ENCODE measurements around the gene MYBPC2.

The MYBPC2 gene

GRCh38 chr19:50412419-50412818, 20.3 kb upstream of the MYBPC2 start:
- DNase-seq: no peak

- DNase-seq: no peak
Measured at GRCh38 chr19:50413096-50413495, 19.6 kb upstream of the MYBPC2 start.

- no peak for DNase-seq
Measured at GRCh38 chr19:50413531-50413930, 19.2 kb upstream of the MYBPC2 start.

- DNase-seq: peak; percentile 27
Measured at GRCh38 chr19:50414864-50415660, 17.6 kb upstream of the MYBPC2 start.

- DNase-seq: peak; percentile 36
Measured at GRCh38 chr19:50415661-50416033, 17.0 kb upstream of the MYBPC2 start.

GRCh38 chr19:50416034-50416977, 16.4 kb upstream of the MYBPC2 start:
- no peak for DNase-seq

- no peak for DNase-seq
Measured at GRCh38 chr19:50417111-50418081, 15.3 kb upstream of the MYBPC2 start.

GRCh38 chr19:50418176-50419021, 14.3 kb upstream of the MYBPC2 start, which contains the start of gene SPIB:
Gene SPIB (plus strand): TSS chr19:50418938. CDS start chr19:50418963, 25 bp downstream.
- DNase-seq: no peak

- DNase-seq: no peak
Measured at GRCh38 chr19:50419022-50419579, 13.6 kb upstream of the MYBPC2 start.

GRCh38 chr19:50419580-50420035, 13.1 kb upstream of the MYBPC2 start:
- no peak for DNase-seq

GRCh38 chr19:50420127-50420526, 12.6 kb upstream of the MYBPC2 start:
- DNase-seq: no peak

- no peak for DNase-seq
Measured at GRCh38 chr19:50420808-50421207, 11.9 kb upstream of the MYBPC2 start.

- no peak for DNase-seq
Measured at GRCh38 chr19:50422397-50423278, 10.1 kb upstream of the MYBPC2 start.

GRCh38 chr19:50423279-50424113, 9.2 kb upstream of the MYBPC2 start:
- DNase-seq: no peak

- DNase-seq: no peak
Measured at GRCh38 chr19:50425581-50425980, 7.1 kb upstream of the MYBPC2 start.

GRCh38 chr19:50427318-50427925, 5.3 kb upstream of the MYBPC2 start:
- DNase-seq: no peak

- peak; percentile 92 for DNase-seq
Measured at GRCh38 chr19:50427997-50428425, 4.7 kb upstream of the MYBPC2 start.

- DNase-seq: no peak
Measured at GRCh38 chr19:50428772-50429463, 3.8 kb upstream of the MYBPC2 start.

Data from left hindlimb (tissue), 1 donor.